H1 (cell line): ENCODE data around the gene RAB3D. TPM values are rescaled to one million over a fixed set of nuclear protein-coding genes. Genes with fewer than 3 reads are reported as not detected.

ENCODE experiments used
- CTCF ChIA-PET: fragments of 300-600 bp; sonication (Branson Sonifier 250); formaldehyde crosslinking; loops from one replicate; lab custom pipeline; 2021; ENCODE audit not compliant: partially characterized antibody; lab: Charles Lee
- POLR2A ChIA-PET: fragments of 300-600 bp; sonication (Branson Sonifier 250); formaldehyde crosslinking; loops from one replicate; lab custom pipeline; 2021; ENCODE audit warnings: inconsistent platforms; ENCODE audit not compliant: partially characterized antibody; lab: Charles Lee
- DNase-seq, 2 experiments: peaks; one replicate each; pipeline versions ENCODE4 v3.0.0 to v3.0.0-alpha.2; 2010 to 2022; ENCODE audit warnings: low spot score in 2 of 2, low read depth in 1 of 2, mixed read lengths in 1 of 2
- FAIRE-seq: peaks from 2 replicates; lab custom pipeline; 2011; peaks lifted over from hg19 to GRCh38; lab: Jason Lieb, UNC
- H2AFZ ChIP-seq: 2 replicates; pipeline ENCODE4 v1.8.1; 2012; ENCODE audit warnings: low read length, inconsistent platforms
- H2AK5ac ChIP-seq: 2 replicates; pipeline ENCODE4 v1.6.1; 2013; ENCODE audit warnings: low read depth, low read length
- H2BK120ac ChIP-seq: replicated peaks from 2 replicates; pipeline ENCODE3; 2013; ENCODE audit warnings: low read depth, low read length, inconsistent platforms
- H2BK12ac ChIP-seq: 2 replicates; pipeline ENCODE4 v1.6.1; 2013; ENCODE audit warnings: low read depth, low read length
- H2BK15ac ChIP-seq: 2 replicates; pipeline ENCODE4 v1.6.1; 2013; ENCODE audit warnings: low read length
- H2BK20ac ChIP-seq: 2 replicates; pipeline ENCODE4 v1.6.1; 2013; ENCODE audit warnings: low read length
- H2BK5ac ChIP-seq: 2 replicates; pipeline ENCODE4 v1.6.1; 2013; ENCODE audit warnings: low read depth, low read length
- H3K14ac ChIP-seq: 2 replicates; pipeline ENCODE4 v1.6.1; 2013; ENCODE audit warnings: inconsistent platforms; ENCODE audit not compliant: insufficient read length
- H3K18ac ChIP-seq: 2 replicates; pipeline ENCODE4 v1.6.1; 2013; ENCODE audit warnings: low read length; ENCODE audit errors: extremely low read depth
- H3K23ac ChIP-seq: 2 replicates; pipeline ENCODE4 v1.6.1; 2013; ENCODE audit warnings: inconsistent platforms; ENCODE audit not compliant: insufficient read length
- H3K23me2 ChIP-seq: 2 replicates; pipeline ENCODE4 v1.6.1; 2013; ENCODE audit warnings: low read depth, low read length
- H3K27ac ChIP-seq: 2 replicates; pipeline ENCODE4 v1.6.1; 2011; ENCODE audit warnings: low read depth, low read length, inconsistent platforms
- H3K27me3 ChIP-seq, 4 experiments: replicated peaks in 1 of 4; 1 replicate in 1 of 4; 2 replicates in 3 of 4; pipeline versions ENCODE4 v1.6.1 to v1.8.1; 2011 to 2013; ENCODE audit warnings: low read length in 3 of 4, mild to moderate bottlenecking in 3 of 4, inconsistent platforms in 2 of 4, mixed read lengths in 2 of 4, moderate library complexity in 1 of 4; ENCODE audit not compliant: control insufficient read depth in 3 of 4, insufficient read depth in 3 of 4; ENCODE audit errors: extremely low read depth in 1 of 4
- H3K36me3 ChIP-seq, 4 experiments: 2 replicates each; pipeline versions ENCODE4 v1.6.1 to v1.8.1; 2011 to 2013; ENCODE audit warnings: mild to moderate bottlenecking in 4 of 4, low read length in 3 of 4, moderate library complexity in 2 of 4, control low read depth in 1 of 4, inconsistent platforms in 1 of 4; ENCODE audit not compliant: insufficient read depth in 4 of 4, control insufficient read depth in 2 of 4
- H3K4ac ChIP-seq: replicated peaks from 2 replicates; pipeline ENCODE3; 2013; ENCODE audit warnings: low read length, low read depth, mixed read lengths, inconsistent platforms; ENCODE audit not compliant: insufficient read length
- H3K4me1 ChIP-seq, 4 experiments: replicated peaks in 1 of 4; 1 replicate in 1 of 4; 2 replicates in 3 of 4; pipeline versions ENCODE4 v1.6.1 to v1.8.1; 2011 to 2013; ENCODE audit warnings: low read length in 3 of 4, inconsistent platforms in 2 of 4, mixed read lengths in 1 of 4; ENCODE audit not compliant: insufficient read depth in 4 of 4, control insufficient read depth in 3 of 4
- H3K4me2 ChIP-seq, 2 experiments: 2 replicates each; pipeline versions ENCODE4 v1.6.1 to v1.8.1; 2011 to 2013; ENCODE audit warnings: low read depth in 2 of 2, low read length in 2 of 2, control low read depth in 1 of 2, inconsistent platforms in 1 of 2, mild to moderate bottlenecking in 1 of 2; ENCODE audit not compliant: insufficient read depth in 1 of 2
- H3K4me3 ChIP-seq, 4 experiments: fragments of 200-600, 300-600 bp in 1 of 4; sonication (generic), shearing (Covaris generic), sonication (Bioruptor Twin) in 1 of 4; 2 replicates each; pipeline versions ENCODE4 v1.5.1 to v1.8.1; 2011 to 2016; ENCODE audit warnings: low read length in 4 of 4, low read depth in 3 of 4, control low read depth in 2 of 4, inconsistent platforms in 2 of 4, mild to moderate bottlenecking in 2 of 4, mixed read lengths in 1 of 4, moderate library complexity in 1 of 4; ENCODE audit not compliant: insufficient read depth in 2 of 4; ENCODE audit errors: extremely low read depth in 1 of 4
- H3K56ac ChIP-seq: replicated peaks from 2 replicates; pipeline ENCODE3; 2013; ENCODE audit warnings: low read depth, mild to moderate bottlenecking, mixed read lengths, low read length, inconsistent platforms; ENCODE audit not compliant: insufficient read length
- H3K79me1 ChIP-seq: 2 replicates; pipeline ENCODE4 v1.6.1; 2013; ENCODE audit warnings: low read depth, low read length, control low read depth
- H3K79me2 ChIP-seq, 2 experiments: 2 replicates each; pipeline versions ENCODE4 v1.6.1 to v1.8.1; 2012 to 2013; ENCODE audit warnings: low read length in 2 of 2, mild to moderate bottlenecking in 2 of 2, inconsistent platforms in 1 of 2; ENCODE audit not compliant: insufficient read depth in 2 of 2, control insufficient read depth in 1 of 2
- H3K9ac ChIP-seq, 4 experiments: replicated peaks in 1 of 4; 1 replicate in 1 of 4; 2 replicates in 3 of 4; pipeline versions ENCODE4 v1.6.1 to v1.8.1; 2011 to 2013; ENCODE audit warnings: low read depth in 3 of 4, low read length in 3 of 4, control low read depth in 2 of 4, mild to moderate bottlenecking in 2 of 4, moderate library complexity in 2 of 4, inconsistent platforms in 1 of 4; ENCODE audit errors: extremely low read depth in 1 of 4
- H3K9me3 ChIP-seq, 2 experiments: 2 replicates each; pipeline versions ENCODE4 v1.6.1 to v1.8.1; 2012 to 2013; ENCODE audit warnings: mild to moderate bottlenecking in 2 of 2, moderate library complexity in 2 of 2, control low read depth in 1 of 2, inconsistent platforms in 1 of 2, low read depth in 1 of 2, low read length in 1 of 2, mixed read lengths in 1 of 2; ENCODE audit not compliant: insufficient read depth in 2 of 2
- H4K20me1 ChIP-seq, 2 experiments: replicated peaks in 1 of 2; 2 replicates each; pipeline versions ENCODE3 to v1.8.1; 2011 to 2013; ENCODE audit warnings: inconsistent platforms in 2 of 2, low read length in 2 of 2, mild to moderate bottlenecking in 1 of 2; ENCODE audit not compliant: insufficient read depth in 2 of 2, control insufficient read depth in 1 of 2
- H4K5ac ChIP-seq: 2 replicates; pipeline ENCODE4 v1.6.1; 2013; ENCODE audit warnings: low read length, low read depth, mixed read lengths, inconsistent platforms; ENCODE audit not compliant: insufficient read length
- H4K8ac ChIP-seq: 2 replicates; pipeline ENCODE4 v1.8.0; 2013; ENCODE audit warnings: mild to moderate bottlenecking, moderate library complexity, low read length, inconsistent platforms; ENCODE audit not compliant: insufficient read depth; ENCODE audit errors: extremely low read depth
- H4K91ac ChIP-seq: replicated peaks from 2 replicates; pipeline ENCODE3; 2013; ENCODE audit warnings: low read length, mixed read lengths, inconsistent platforms; ENCODE audit not compliant: insufficient read length
- CREB1 ChIP-seq: IDR thresholded peaks from 2 replicates; pipeline ENCODE4 v1.6.1; 2012; ENCODE audit warnings: inconsistent platforms
- NANOG ChIP-seq: IDR thresholded peaks from 2 replicates; pipeline ENCODE4 v1.6.1; 2011; ENCODE audit warnings: low read length, low read depth, mild to moderate bottlenecking, inconsistent platforms; ENCODE audit not compliant: insufficient read depth, poor library complexity, severe bottlenecking
- WGBS, 2 experiments: shearing (Covaris generic) in 1 of 2; methylation state at CpG; one replicate each; pipeline versions ENCODE4 v1.1.6 to v1.1.7; 2013 to 2015; ENCODE audit warnings: low lambda C conversion rate in 2 of 2, mixed read lengths in 2 of 2, inconsistent platforms in 1 of 2, low coverage in 1 of 2, missing lambda C conversion rate in 1 of 2; ENCODE audit not compliant: insufficient replicate concordance in 2 of 2, insufficient coverage in 1 of 2, insufficient read length in 1 of 2; ENCODE audit errors: extremely low coverage in 1 of 2, missing lambda C conversion rate in 1 of 2; 5-methylcytosine and 5-hydroxymethylcytosine counted together
- polyA plus RNA-seq, 7 experiments: library from polyadenylated mRNA; depleted of rRNA in 3 of 7; stranded (reverse) in 5 of 7; unstranded in 2 of 7; fragments of >200 nt in 5 of 7; fragments of 200-250 nt in 2 of 7; gene quantifications; 1 replicate in 5 of 7; 2 replicates in 1 of 7; 4 replicates in 1 of 7; pipeline versions ENCODE4 v1.2.1 to v1.2.3, GENCODE V29; 2011 to 2013; ENCODE audit warnings: missing spikeins in 2 of 7, mixed read lengths in 2 of 7
- total RNA-seq: library from RNA; stranded (reverse); fragmentation: NEBNext Ultra II Directional; extraction: Animal tissue kit (Norgen Biotek cat#: 25700); gene quantifications from 2 replicates; pipeline ENCODE4 v1.2.1, GENCODE V29; 2021

RAB3D gene
- total and polyA plus RNA-seq, 2 of the 8 experiments (the other 6 are each of a cell fraction or from before 2014, with no cell fraction given): 17.8 to 23.8 TPM

- 89% methylated on average over 2 of the region's 5 CpGs; no CpG with 5 or more reads in 1 of the 2 experiments for WGBS, 2 experiments
- no peak overlapping the region for H2BK15ac ChIP-seq
Observed at GRCh38 chr19:11332822-11333221, 6.6 kb downstream of the RAB3D start.

More at GRCh38 chr19:11332822-11333221, 6.6 kb downstream of the RAB3D start:
- Histone ChIP-seq H3K79me1 (no peaks in the 10 kb centered on the region), H4K5ac (no peak overlapping the region), H2AFZ (no peak overlapping the region), H3K23ac (no peak overlapping the region), H3K9me3 (no peaks in the 10 kb centered on the region), H3K4me3 (no peak overlapping the region), H3K4me1 (no peaks in the 10 kb centered on the region), H3K27ac (no peak overlapping the region), H3K36me3 (peaks cover 0 to 9% (median 2%) of the 10 kb centered on the region in 4 experiments; a peak in 3 of 8 replicates), H3K56ac (no peak overlapping the region), H2AK5ac (no peak overlapping the region), H2BK120ac (no peak overlapping the region), H3K14ac (no peak overlapping the region), H4K91ac (no peak overlapping the region), H3K23me2 (no peaks in the 10 kb centered on the region), H3K4me2 (no peak overlapping the region), H2BK5ac (no peak overlapping the region), H3K9ac (no peak overlapping the region), H2BK20ac (no peak overlapping the region), H4K8ac (no peak overlapping the region), H3K79me2 (no peaks in the 10 kb centered on the region), H3K4ac (no peak overlapping the region), H3K27me3 (no peaks in the 10 kb centered on the region), H3K18ac (no peak overlapping the region), H2BK12ac (no peak overlapping the region), H4K20me1 (peaks cover 0 to 2% of the 10 kb centered on the region in 2 experiments)
- FAIRE-seq: no peak
- TF ChIP-seq NANOG (no peak), CREB1 (no peak)
- ChIA-PET CTCF (no interaction called here), POLR2A (interaction anchor here (0.6 kb wide), 1 partner anchor 34 kb away, joined by 3 read pairs; no protein-coding TSS in a partner anchor)
- DNase-seq: no peak
